HepG2 (cell line): ENCODE measurements around the gene RHOT2. TPM values are rescaled to one million over a fixed set of nuclear protein-coding genes. Genes with fewer than 3 reads are reported as not detected.

ENCODE experiments used
- ARID2 ChIP-seq: sonication (generic); formaldehyde crosslinking; IDR thresholded peaks from 2 replicates; pipeline ENCODE4 v1.8.1; 2022; ENCODE audit warnings: mild to moderate bottlenecking, missing genetic modification reagents, borderline replicate concordance
- ERF ChIP-seq: IDR thresholded peaks from 2 replicates; pipeline ENCODE4 v1.6.1; 2018; ENCODE audit warnings: missing biosample characterization, missing genetic modification reagents
- FLYWCH1 ChIP-seq: sonication (generic); formaldehyde crosslinking; IDR thresholded peaks from 2 replicates; pipeline ENCODE4 v1.8.1; 2023; ENCODE audit warnings: mild to moderate bottlenecking, missing genetic modification reagents
- FOXK2 ChIP-seq: fragments of 450-650 bp; IDR thresholded peaks from 2 replicates; pipeline ENCODE4 v1.6.1; 2016
- GTF2F1 ChIP-seq: fragments of 150-350 bp; IDR thresholded peaks from 2 replicates; pipeline ENCODE4 v1.6.1; 2014; ENCODE audit warnings: low read length
- HOXA9 ChIP-seq: sonication (generic); formaldehyde crosslinking; IDR thresholded peaks from 2 replicates; pipeline ENCODE4 v1.8.1; 2022; ENCODE audit warnings: missing genetic modification reagents, mild to moderate bottlenecking, moderate library complexity, borderline replicate concordance
- JARID2 ChIP-seq: sonication (generic); formaldehyde crosslinking; IDR thresholded peaks from 2 replicates; pipeline ENCODE4 v1.8.1; 2023; ENCODE audit warnings: missing genetic modification reagents, inconsistent platforms; ENCODE audit not compliant: insufficient replicate concordance
- MAZ ChIP-seq, 2 experiments: sonication (generic) in 1 of 2; formaldehyde crosslinking in 1 of 2; IDR thresholded peaks; 2 replicates each; pipeline versions ENCODE4 v1.5.0 to v1.6.1; 2012 to 2020; ENCODE audit warnings: low read depth in 2 of 2, mild to moderate bottlenecking in 2 of 2, borderline replicate concordance in 1 of 2, improper control_type of control experiment in 1 of 2, low read length in 1 of 2, missing genetic modification reagents in 1 of 2, moderate library complexity in 1 of 2
- NPAS2 ChIP-seq: sonication (generic); formaldehyde crosslinking; IDR thresholded peaks from 2 replicates; pipeline ENCODE4 v1.8.0; 2022; ENCODE audit warnings: mild to moderate bottlenecking, missing genetic modification reagents, borderline replicate concordance
- PITX1 ChIP-seq: sonication (generic); formaldehyde crosslinking; IDR thresholded peaks from 2 replicates; pipeline ENCODE4 v1.5.1; 2020; ENCODE audit warnings: mild to moderate bottlenecking, missing genetic modification reagents
- SMAD1 ChIP-seq: sonication (generic); formaldehyde crosslinking; IDR thresholded peaks from 2 replicates; pipeline ENCODE4 v1.4.0; 2020; ENCODE audit warnings: missing genetic modification reagents, low read depth, mild to moderate bottlenecking, borderline replicate concordance
- ZNF282 ChIP-seq: fragments of 450-650 bp; IDR thresholded peaks from 2 replicates; pipeline ENCODE4 v1.6.1; 2018; ENCODE audit not compliant: partially characterized antibody
- ZNF674 ChIP-seq: sonication (generic); formaldehyde crosslinking; IDR thresholded peaks from 2 replicates; pipeline ENCODE4 v1.5.0; 2020; ENCODE audit warnings: low read depth, mild to moderate bottlenecking, missing genetic modification reagents
- polyA plus RNA-seq, 8 experiments: library from polyadenylated mRNA; depleted of rRNA in 3 of 8; stranded (reverse) in 7 of 8; unstranded in 1 of 8; fragments of >200 nt; fragmentation: Illumina TruSeq in 4 of 8; extraction: Trizol in 4 of 8; gene quantifications; 2 replicates each; pipeline versions ENCODE4 v1.2.1 to v1.2.3, GENCODE V29; 2011 to 2016; ENCODE audit warnings: low read depth in 4 of 8, missing spikeins in 1 of 8, mixed read lengths in 1 of 8; ENCODE audit not compliant: insufficient read depth in 1 of 8
- total RNA-seq, 5 experiments: library from RNA; depleted of rRNA; stranded (reverse); fragments of >200 nt; fragmentation: Illumina TruSeq; extraction: Trizol; gene quantifications; 2 replicates each; pipeline ENCODE4 v1.2.3, GENCODE V29; 2016; ENCODE audit warnings: low read depth in 1 of 5
- TF ChIP-seq, protein P1 (sequence below): sonication (generic); formaldehyde crosslinking; IDR thresholded peaks from 2 replicates; pipeline ENCODE4 v1.5.0; 2020; ENCODE audit warnings: missing genetic modification reagents
- TF ChIP-seq, protein P2 (sequence below): sonication (generic); formaldehyde crosslinking; IDR thresholded peaks from 2 replicates; pipeline ENCODE4 v1.4.0; 2020; ENCODE audit warnings: missing genetic modification reagents, low read depth, mild to moderate bottlenecking, borderline replicate concordance
- TF ChIP-seq, protein P3 (sequence below): sonication (generic); formaldehyde crosslinking; IDR thresholded peaks from 2 replicates; pipeline ENCODE4 v1.4.0; 2020; ENCODE audit warnings: low read depth, mild to moderate bottlenecking, missing genetic modification reagents
- TF ChIP-seq, protein P4 (sequence below): sonication (generic); formaldehyde crosslinking; IDR thresholded peaks from 2 replicates; pipeline ENCODE4 v1.5.0; 2020; ENCODE audit warnings: mild to moderate bottlenecking, missing genetic modification reagents, borderline replicate concordance

The RHOT2 gene
- total and polyA plus RNA-seq, 2 of the 13 experiments (the other 11 are each of a cell fraction or from before 2014, with no cell fraction given), result 63.6 to 76.9 TPM

DNA sequence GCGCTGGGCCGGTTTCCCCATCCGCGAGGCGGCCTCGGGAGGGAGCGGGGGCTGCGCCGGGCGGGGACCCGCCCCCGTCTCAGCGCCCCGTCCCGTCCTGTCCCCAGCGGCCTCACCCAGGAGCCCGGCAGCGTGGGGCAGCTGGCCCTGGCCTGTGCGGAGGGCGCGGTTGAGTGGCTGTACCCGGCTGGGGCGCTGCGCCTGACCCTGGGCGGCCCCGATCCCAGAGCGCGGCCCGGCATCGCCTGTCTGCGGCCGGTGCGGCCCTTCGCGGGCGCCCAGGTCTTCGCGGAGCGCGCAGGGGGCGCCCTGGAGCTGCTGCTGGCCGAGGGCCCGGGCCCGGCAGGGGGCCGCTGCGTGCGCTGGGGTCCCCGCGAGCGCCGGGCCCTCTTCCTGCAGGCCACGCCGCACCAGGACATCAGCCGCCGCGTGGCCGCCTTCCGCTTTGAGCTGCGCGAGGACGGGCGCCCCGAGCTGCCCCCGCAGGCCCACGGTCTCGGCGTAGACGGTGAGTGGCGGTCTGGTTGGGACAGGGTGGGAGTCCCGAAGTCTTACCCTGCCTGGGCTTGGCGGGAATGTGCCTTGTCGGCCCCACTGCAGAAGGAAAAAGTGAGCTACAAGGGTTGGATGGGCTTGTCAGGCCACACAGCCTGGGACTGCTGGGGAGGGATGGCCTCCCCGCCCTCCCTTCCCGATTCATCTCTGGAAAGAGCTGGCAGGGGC is 47.7 kb downstream of the RHOT2 start (continued):
- TF ChIP-seq MAZ (IDR thresholded peaks at IDR 0.05; ENCODE audit: borderline replicate concordance, low read depth, low read length) (no peak), MAZ (CRISPR knock-in tag; IDR thresholded peaks at IDR 0.05; ENCODE audit: low read depth) (peak; percentile 5; the same call in 1 of the 2 replicates), SMAD1 (CRISPR knock-in tag) (no peak), JARID2 (CRISPR knock-in tag) (no peak), FLYWCH1 (CRISPR knock-in tag) (no peak), ZNF674 (no peak), ZNF282 (no peak), ARID2 (CRISPR knock-in tag) (no peak), HOXA9 (CRISPR knock-in tag) (no peak), NPAS2 (CRISPR knock-in tag) (no peak), GTF2F1 (no peak), PITX1 (CRISPR knock-in tag) (no peak), ERF (CRISPR knock-in tag) (no peak), FOXK2 (no peak)
- TF ChIP-seq, protein P1, sequence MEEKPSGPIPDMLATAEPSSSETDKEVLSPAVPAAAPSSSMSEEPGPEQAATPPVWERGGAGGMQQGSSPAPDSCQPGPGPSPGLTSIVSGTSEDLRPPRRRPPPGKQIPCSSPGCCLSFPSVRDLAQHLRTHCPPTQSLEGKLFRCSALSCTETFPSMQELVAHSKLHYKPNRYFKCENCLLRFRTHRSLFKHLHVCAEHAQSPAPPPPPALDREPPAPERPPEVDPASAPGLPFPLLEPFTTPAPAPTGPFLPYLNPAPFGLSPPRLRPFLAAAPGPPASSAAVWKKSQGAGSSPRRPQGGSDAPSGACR, result no peak
- TF ChIP-seq, protein P2, sequence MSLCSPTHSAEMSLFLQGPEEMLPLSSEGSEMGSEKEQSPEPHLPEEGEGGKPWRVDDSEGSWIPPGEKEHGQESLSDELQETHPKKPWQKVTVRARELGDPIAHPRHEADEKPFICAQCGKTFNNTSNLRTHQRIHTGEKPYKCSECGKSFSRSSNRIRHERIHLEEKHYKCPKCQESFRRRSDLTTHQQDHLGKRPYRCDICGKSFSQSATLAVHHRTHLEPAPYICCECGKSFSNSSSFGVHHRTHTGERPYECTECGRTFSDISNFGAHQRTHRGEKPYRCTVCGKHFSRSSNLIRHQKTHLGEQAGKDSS (CRISPR knock-in tag), result no peak; the same call in 1 of the 2 replicates
- TF ChIP-seq, protein P3, sequence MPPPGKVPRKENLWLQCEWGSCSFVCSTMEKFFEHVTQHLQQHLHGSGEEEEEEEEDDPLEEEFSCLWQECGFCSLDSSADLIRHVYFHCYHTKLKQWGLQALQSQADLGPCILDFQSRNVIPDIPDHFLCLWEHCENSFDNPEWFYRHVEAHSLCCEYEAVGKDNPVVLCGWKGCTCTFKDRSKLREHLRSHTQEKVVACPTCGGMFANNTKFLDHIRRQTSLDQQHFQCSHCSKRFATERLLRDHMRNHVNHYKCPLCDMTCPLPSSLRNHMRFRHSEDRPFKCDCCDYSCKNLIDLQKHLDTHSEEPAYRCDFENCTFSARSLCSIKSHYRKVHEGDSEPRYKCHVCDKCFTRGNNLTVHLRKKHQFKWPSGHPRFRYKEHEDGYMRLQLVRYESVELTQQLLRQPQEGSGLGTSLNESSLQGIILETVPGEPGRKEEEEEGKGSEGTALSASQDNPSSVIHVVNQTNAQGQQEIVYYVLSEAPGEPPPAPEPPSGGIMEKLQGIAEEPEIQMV (CRISPR knock-in tag), result no peak
- TF ChIP-seq, protein P4, sequence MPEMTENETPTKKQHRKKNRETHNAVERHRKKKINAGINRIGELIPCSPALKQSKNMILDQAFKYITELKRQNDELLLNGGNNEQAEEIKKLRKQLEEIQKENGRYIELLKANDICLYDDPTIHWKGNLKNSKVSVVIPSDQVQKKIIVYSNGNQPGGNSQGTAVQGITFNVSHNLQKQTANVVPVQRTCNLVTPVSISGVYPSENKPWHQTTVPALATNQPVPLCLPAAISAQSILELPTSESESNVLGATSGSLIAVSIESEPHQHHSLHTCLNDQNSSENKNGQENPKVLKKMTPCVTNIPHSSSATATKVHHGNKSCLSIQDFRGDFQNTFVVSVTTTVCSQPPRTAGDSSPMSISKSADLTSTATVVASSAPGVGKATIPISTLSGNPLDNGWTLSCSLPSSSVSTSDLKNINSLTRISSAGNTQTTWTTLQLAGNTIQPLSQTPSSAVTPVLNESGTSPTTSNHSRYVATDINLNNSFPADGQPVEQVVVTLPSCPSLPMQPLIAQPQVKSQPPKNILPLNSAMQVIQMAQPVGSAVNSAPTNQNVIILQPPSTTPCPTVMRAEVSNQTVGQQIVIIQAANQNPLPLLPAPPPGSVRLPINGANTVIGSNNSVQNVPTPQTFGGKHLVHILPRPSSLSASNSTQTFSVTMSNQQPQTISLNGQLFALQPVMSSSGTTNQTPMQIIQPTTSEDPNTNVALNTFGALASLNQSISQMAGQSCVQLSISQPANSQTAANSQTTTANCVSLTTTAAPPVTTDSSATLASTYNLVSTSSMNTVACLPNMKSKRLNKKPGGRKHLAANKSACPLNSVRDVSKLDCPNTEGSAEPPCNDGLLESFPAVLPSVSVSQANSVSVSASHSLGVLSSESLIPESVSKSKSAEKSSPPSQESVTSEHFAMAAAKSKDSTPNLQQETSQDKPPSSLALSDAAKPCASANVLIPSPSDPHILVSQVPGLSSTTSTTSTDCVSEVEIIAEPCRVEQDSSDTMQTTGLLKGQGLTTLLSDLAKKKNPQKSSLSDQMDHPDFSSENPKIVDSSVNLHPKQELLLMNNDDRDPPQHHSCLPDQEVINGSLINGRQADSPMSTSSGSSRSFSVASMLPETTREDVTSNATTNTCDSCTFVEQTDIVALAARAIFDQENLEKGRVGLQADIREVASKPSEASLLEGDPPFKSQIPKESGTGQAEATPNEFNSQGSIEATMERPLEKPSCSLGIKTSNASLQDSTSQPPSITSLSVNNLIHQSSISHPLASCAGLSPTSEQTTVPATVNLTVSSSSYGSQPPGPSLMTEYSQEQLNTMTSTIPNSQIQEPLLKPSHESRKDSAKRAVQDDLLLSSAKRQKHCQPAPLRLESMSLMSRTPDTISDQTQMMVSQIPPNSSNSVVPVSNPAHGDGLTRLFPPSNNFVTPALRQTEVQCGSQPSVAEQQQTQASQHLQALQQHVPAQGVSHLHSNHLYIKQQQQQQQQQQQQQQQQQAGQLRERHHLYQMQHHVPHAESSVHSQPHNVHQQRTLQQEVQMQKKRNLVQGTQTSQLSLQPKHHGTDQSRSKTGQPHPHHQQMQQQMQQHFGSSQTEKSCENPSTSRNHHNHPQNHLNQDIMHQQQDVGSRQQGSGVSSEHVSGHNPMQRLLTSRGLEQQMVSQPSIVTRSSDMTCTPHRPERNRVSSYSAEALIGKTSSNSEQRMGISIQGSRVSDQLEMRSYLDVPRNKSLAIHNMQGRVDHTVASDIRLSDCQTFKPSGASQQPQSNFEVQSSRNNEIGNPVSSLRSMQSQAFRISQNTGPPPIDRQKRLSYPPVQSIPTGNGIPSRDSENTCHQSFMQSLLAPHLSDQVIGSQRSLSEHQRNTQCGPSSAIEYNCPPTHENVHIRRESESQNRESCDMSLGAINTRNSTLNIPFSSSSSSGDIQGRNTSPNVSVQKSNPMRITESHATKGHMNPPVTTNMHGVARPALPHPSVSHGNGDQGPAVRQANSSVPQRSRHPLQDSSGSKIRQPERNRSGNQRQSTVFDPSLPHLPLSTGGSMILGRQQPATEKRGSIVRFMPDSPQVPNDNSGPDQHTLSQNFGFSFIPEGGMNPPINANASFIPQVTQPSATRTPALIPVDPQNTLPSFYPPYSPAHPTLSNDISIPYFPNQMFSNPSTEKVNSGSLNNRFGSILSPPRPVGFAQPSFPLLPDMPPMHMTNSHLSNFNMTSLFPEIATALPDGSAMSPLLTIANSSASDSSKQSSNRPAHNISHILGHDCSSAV (CRISPR knock-in tag), result no peak
